Measurements from ENCODE around the gene PKNOX2. TPM values are rescaled to one million over a fixed set of nuclear protein-coding genes. Genes with fewer than 3 reads are reported as not detected.

PKNOX2 gene
- total and polyA plus RNA-seq, 2 of the 8 experiments (the other 6 are each of a cell fraction or from before 2014, with no cell fraction given), result 2.0 TPM

- no peak overlapping the region for H3K14ac ChIP-seq (ENCODE audit: insufficient read length)
- TF ChIP-seq SP1 (IDR thresholded peaks at IDR 0.05; ENCODE audit: low read depth, low read length) (no peak), GTF2F1 (IDR thresholded peaks at IDR 0.05; ENCODE audit: borderline replicate concordance, low read depth, low read length) (no peak), PHF8 (conservative IDR thresholded peaks at IDR 0.05; ENCODE audit: low read depth, low read length) (no peak), SRF (IDR thresholded peaks at IDR 0.05; ENCODE audit: low read depth, low read length) (no peak), HDAC2 (IDR thresholded peaks at IDR 0.05; ENCODE audit: borderline replicate concordance in 1 of 2, low read depth in 2 of 2, low read length in 2 of 2) (no peak)
- TF ChIP-seq, protein P1, sequence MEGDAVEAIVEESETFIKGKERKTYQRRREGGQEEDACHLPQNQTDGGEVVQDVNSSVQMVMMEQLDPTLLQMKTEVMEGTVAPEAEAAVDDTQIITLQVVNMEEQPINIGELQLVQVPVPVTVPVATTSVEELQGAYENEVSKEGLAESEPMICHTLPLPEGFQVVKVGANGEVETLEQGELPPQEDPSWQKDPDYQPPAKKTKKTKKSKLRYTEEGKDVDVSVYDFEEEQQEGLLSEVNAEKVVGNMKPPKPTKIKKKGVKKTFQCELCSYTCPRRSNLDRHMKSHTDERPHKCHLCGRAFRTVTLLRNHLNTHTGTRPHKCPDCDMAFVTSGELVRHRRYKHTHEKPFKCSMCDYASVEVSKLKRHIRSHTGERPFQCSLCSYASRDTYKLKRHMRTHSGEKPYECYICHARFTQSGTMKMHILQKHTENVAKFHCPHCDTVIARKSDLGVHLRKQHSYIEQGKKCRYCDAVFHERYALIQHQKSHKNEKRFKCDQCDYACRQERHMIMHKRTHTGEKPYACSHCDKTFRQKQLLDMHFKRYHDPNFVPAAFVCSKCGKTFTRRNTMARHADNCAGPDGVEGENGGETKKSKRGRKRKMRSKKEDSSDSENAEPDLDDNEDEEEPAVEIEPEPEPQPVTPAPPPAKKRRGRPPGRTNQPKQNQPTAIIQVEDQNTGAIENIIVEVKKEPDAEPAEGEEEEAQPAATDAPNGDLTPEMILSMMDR (IDR thresholded peaks at IDR 0.05; ENCODE audit: control extremely low read depth in 1 of 3, insufficient read depth in 1 of 3, low read depth in 1 of 3, low read length in 3 of 3), result no peak
- TF ChIP-seq, protein P2, sequence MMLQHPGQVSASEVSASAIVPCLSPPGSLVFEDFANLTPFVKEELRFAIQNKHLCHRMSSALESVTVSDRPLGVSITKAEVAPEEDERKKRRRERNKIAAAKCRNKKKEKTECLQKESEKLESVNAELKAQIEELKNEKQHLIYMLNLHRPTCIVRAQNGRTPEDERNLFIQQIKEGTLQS (IDR thresholded peaks at IDR 0.05; ENCODE audit: insufficient read depth, low read depth, low read length), result no peak
- TF ChIP-seq, protein P3, sequence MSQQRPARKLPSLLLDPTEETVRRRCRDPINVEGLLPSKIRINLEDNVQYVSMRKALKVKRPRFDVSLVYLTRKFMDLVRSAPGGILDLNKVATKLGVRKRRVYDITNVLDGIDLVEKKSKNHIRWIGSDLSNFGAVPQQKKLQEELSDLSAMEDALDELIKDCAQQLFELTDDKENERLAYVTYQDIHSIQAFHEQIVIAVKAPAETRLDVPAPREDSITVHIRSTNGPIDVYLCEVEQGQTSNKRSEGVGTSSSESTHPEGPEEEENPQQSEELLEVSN (IDR thresholded peaks at IDR 0.05), result no peak
These were observed 205.3 kb downstream of the PKNOX2 start for GRCh38 chr11:125369808-125370207.

More at GRCh38 chr11:125369808-125370207, 205.3 kb downstream of the PKNOX2 start:
- Histone ChIP-seq H3K18ac (ENCODE audit: extremely low read depth, low read length) (peak overlapping the region; percentile 95; the same call in 1 of the 2 replicates), H3K36me3 (ENCODE audit: control insufficient read depth in 2 of 4, insufficient read depth in 4 of 4, low read length in 3 of 4) (no peaks in the 10 kb centered on the region), H3K4me1 (replicated peaks in 1 of 4; ENCODE audit: control insufficient read depth in 3 of 4, insufficient read depth in 4 of 4, low read length in 3 of 4) (peaks cover 21 to 32% (median 29%) of the 10 kb centered on the region in 4 experiments), H3K4me2 (ENCODE audit: insufficient read depth in 1 of 2, low read depth in 2 of 2, low read length in 2 of 2) (peak overlapping the region in 1 of 2 experiments; percentile 90; a peak in 1 of 4 replicates), H3K4me3 (ENCODE audit: extremely low read depth in 1 of 4, insufficient read depth in 2 of 4, low read depth in 3 of 4, low read length in 4 of 4) (no peak overlapping the region), H3K9ac (replicated peaks in 1 of 4; ENCODE audit: extremely low read depth in 1 of 4, low read depth in 3 of 4, low read length in 3 of 4) (no peak overlapping the region), H4K20me1 (replicated peaks in 1 of 2; ENCODE audit: control insufficient read depth in 1 of 2, insufficient read depth in 2 of 2, low read length in 2 of 2) (no peaks in the 10 kb centered on the region), H3K9me3 (ENCODE audit: insufficient read depth in 2 of 2, low read depth in 1 of 2, low read length in 1 of 2) (no peaks in the 10 kb centered on the region), H4K91ac (replicated peaks; ENCODE audit: insufficient read length, low read length) (peak overlapping the region; percentile 82), H2AFZ (ENCODE audit: low read length) (no peak overlapping the region), H3K56ac (replicated peaks; ENCODE audit: insufficient read length, low read depth, low read length) (no peak overlapping the region), H3K79me1 (ENCODE audit: low read depth, low read length) (no peaks in the 10 kb centered on the region), H3K23ac (ENCODE audit: insufficient read length) (no peak overlapping the region), H2BK12ac (ENCODE audit: low read depth, low read length) (peak overlapping the region; percentile 70; the same call in 1 of the 2 replicates), H4K5ac (ENCODE audit: insufficient read length, low read depth, low read length) (peak overlapping the region; percentile 30), H3K27me3 (replicated peaks in 1 of 4; ENCODE audit: control insufficient read depth in 3 of 4, extremely low read depth in 1 of 4, insufficient read depth in 3 of 4, low read length in 3 of 4) (peaks cover 0 to 4% (median 0%) of the 10 kb centered on the region in 4 experiments; a peak in 2 of 7 replicates), H3K4ac (replicated peaks; ENCODE audit: insufficient read length, low read depth, low read length) (no peak overlapping the region), H2BK5ac (ENCODE audit: low read depth, low read length) (peak overlapping the region; percentile 97; the same call in 1 of the 2 replicates), H3K79me2 (ENCODE audit: control insufficient read depth in 1 of 2, insufficient read depth in 2 of 2, low read length in 2 of 2) (no peaks in the 10 kb centered on the region), H4K8ac (ENCODE audit: extremely low read depth, insufficient read depth, low read length) (0 out of 2 replicates have a peak overlapping the region, but pooled peaks have one; percentile 4), H2AK5ac (ENCODE audit: low read depth, low read length) (peak overlapping the region; percentile 57; the same call in 1 of the 2 replicates), H3K23me2 (ENCODE audit: low read depth, low read length) (peaks cover 9% of the 10 kb centered on the region; the same call in 1 of the 2 replicates), H2BK20ac (ENCODE audit: low read length) (peak overlapping the region; percentile 97; the same call in 1 of the 2 replicates), H3K27ac (ENCODE audit: low read depth, low read length) (no peak overlapping the region), H2BK120ac (replicated peaks; ENCODE audit: low read depth, low read length) (peak overlapping the region; percentile 85), H2BK15ac (ENCODE audit: low read length) (0 out of 2 replicates have a peak overlapping the region, but pooled peaks have one; percentile 4)
- ChIA-PET POLR2A (ENCODE audit: partially characterized antibody) (interaction anchor here (1.7 kb wide), 1 partner anchor 11 kb away, joined by 3 read pairs; no protein-coding TSS in a partner anchor), CTCF (ENCODE audit: partially characterized antibody) (interaction anchor here (1.1 to 16.9 kb wide), 6 partner anchors 12 to 278 kb away, joined by 3 to 315 read pairs (median 6); no protein-coding TSS in a partner anchor)
- no peak for DNase-seq (ENCODE audit: low read depth in 1 of 2, low spot score in 2 of 2)
- 66% methylated on average over 6 of the region's 6 CpGs; no CpG with 5 or more reads in 1 of the 2 experiments for WGBS, 2 experiments (ENCODE audit: extremely low coverage in 1 of 2, insufficient coverage in 1 of 2, insufficient read length in 1 of 2, insufficient replicate concordance in 2 of 2, low coverage in 1 of 2, low lambda C conversion rate in 2 of 2, missing lambda C conversion rate in 1 of 2)
- FAIRE-seq, result no peak

Data from H1 (cell line).